H9 (cell line): Measurements from ENCODE around the gene RGS6. TPM values are rescaled to one million over a fixed set of nuclear protein-coding genes. Genes with fewer than 3 reads are reported as not detected.

Experiments used
- DNase-seq: peaks from one replicate; pipeline ENCODE4 v3.0.0-alpha.2; 2017
- H2AFZ ChIP-seq: one replicate; pipeline ENCODE4 v1.6.1; 2013; ENCODE audit warnings: mild to moderate bottlenecking, low read length, control low read depth, moderate library complexity
- H2AK5ac ChIP-seq: 2 replicates; pipeline ENCODE4 v1.6.1; 2013; ENCODE audit warnings: low read length, control low read depth, mixed read lengths; ENCODE audit not compliant: insufficient read length
- H2BK120ac ChIP-seq: one replicate; pipeline ENCODE4 v1.6.1; 2013; ENCODE audit warnings: low read depth, mild to moderate bottlenecking, low read length, control low read depth, inconsistent platforms; ENCODE audit not compliant: poor library complexity, severe bottlenecking
- H2BK12ac ChIP-seq: 2 replicates; pipeline ENCODE4 v1.6.1; 2013; ENCODE audit warnings: low read length, control low read depth, mixed read lengths, low read depth; ENCODE audit not compliant: insufficient read length
- H2BK15ac ChIP-seq: 2 replicates; pipeline ENCODE4 v1.6.1; 2013; ENCODE audit warnings: low read depth, low read length, control low read depth
- H2BK20ac ChIP-seq: one replicate; pipeline ENCODE4 v1.6.1; 2013; ENCODE audit warnings: low read depth, mild to moderate bottlenecking, low read length, control low read depth, inconsistent platforms; ENCODE audit not compliant: poor library complexity, severe bottlenecking
- H2BK5ac ChIP-seq: 2 replicates; pipeline ENCODE4 v1.6.1; 2013; ENCODE audit warnings: low read length, control low read depth, mixed read lengths; ENCODE audit not compliant: insufficient read length
- H3K14ac ChIP-seq: 2 replicates; pipeline ENCODE4 v1.6.1; 2013; ENCODE audit warnings: low read length, control low read depth; ENCODE audit not compliant: insufficient read depth
- H3K18ac ChIP-seq: 2 replicates; pipeline ENCODE4 v1.6.1; 2013; ENCODE audit warnings: low read depth, mild to moderate bottlenecking, mixed read lengths, low read length, control low read depth; ENCODE audit not compliant: insufficient read length
- H3K23ac ChIP-seq: 2 replicates; pipeline ENCODE4 v1.6.1; 2013; ENCODE audit warnings: low read length, control low read depth, mixed read lengths, low read depth; ENCODE audit not compliant: insufficient read length
- H3K23me2 ChIP-seq: 2 replicates; pipeline ENCODE4 v1.6.1; 2013; ENCODE audit warnings: low read depth, mild to moderate bottlenecking, mixed read lengths, low read length, control low read depth; ENCODE audit not compliant: insufficient read length, poor library complexity, severe bottlenecking
- H3K27ac ChIP-seq: 2 replicates; pipeline ENCODE4 v1.5.1; 2013; ENCODE audit warnings: low read length, control low read depth, mixed read lengths, low read depth; ENCODE audit not compliant: insufficient read length
- H3K27me3 ChIP-seq: 2 replicates; pipeline ENCODE4 v1.6.1; 2013; ENCODE audit warnings: low read length, control low read depth, inconsistent platforms; ENCODE audit not compliant: insufficient read depth
- H3K4ac ChIP-seq: 2 replicates; pipeline ENCODE4 v1.6.1; 2013; ENCODE audit warnings: low read depth, mild to moderate bottlenecking, control low read depth, inconsistent platforms, low read length, moderate library complexity
- H3K4me1 ChIP-seq: 2 replicates; pipeline ENCODE4 v1.6.1; 2013; ENCODE audit warnings: low read length, control low read depth, inconsistent platforms; ENCODE audit not compliant: insufficient read depth
- H3K4me2 ChIP-seq: 2 replicates; pipeline ENCODE4 v1.6.1; 2013; ENCODE audit warnings: low read length, control low read depth, mixed read lengths; ENCODE audit not compliant: insufficient read length, insufficient read depth
- H3K56ac ChIP-seq: 2 replicates; pipeline ENCODE4 v1.6.1; 2013; ENCODE audit warnings: low read depth, mild to moderate bottlenecking, mixed read lengths, low read length, control low read depth; ENCODE audit not compliant: insufficient read length
- H3K79me1 ChIP-seq: 2 replicates; pipeline ENCODE4 v1.6.1; 2013; ENCODE audit warnings: low read depth, mild to moderate bottlenecking, moderate library complexity, low read length, control low read depth, inconsistent platforms; ENCODE audit not compliant: insufficient read depth, poor library complexity, severe bottlenecking
- H3K79me2 ChIP-seq: 2 replicates; pipeline ENCODE4 v1.6.1; 2013; ENCODE audit warnings: low read length, control low read depth, inconsistent platforms; ENCODE audit not compliant: insufficient read depth
- H3K9ac ChIP-seq: 2 replicates; pipeline ENCODE4 v1.6.1; 2013; ENCODE audit warnings: low read length, control low read depth, mixed read lengths; ENCODE audit not compliant: insufficient read length; ENCODE audit errors: extremely low read depth
- H3K9me3 ChIP-seq: one replicate; pipeline ENCODE4 v1.6.1; 2013; ENCODE audit warnings: low read depth, low read length, inconsistent platforms; ENCODE audit not compliant: control insufficient read depth
- H3T11ph ChIP-seq: one replicate; pipeline ENCODE4 v1.6.1; 2013; ENCODE audit warnings: mild to moderate bottlenecking, low read length, control low read depth, inconsistent platforms
- H4K20me1 ChIP-seq: one replicate; pipeline ENCODE4 v1.6.1; 2013; ENCODE audit not compliant: control insufficient read depth, insufficient read length, insufficient read depth
- H4K5ac ChIP-seq: 2 replicates; pipeline ENCODE4 v1.6.1; 2013; ENCODE audit warnings: low read depth, mild to moderate bottlenecking, mixed read lengths, low read length, control low read depth; ENCODE audit not compliant: insufficient read length
- H4K8ac ChIP-seq: replicated peaks from 2 replicates; pipeline ENCODE4 v1.6.1; 2013; ENCODE audit warnings: low read length, control low read depth, mixed read lengths, low read depth; ENCODE audit not compliant: insufficient read length
- H4K91ac ChIP-seq: 2 replicates; pipeline ENCODE4 v1.6.1; 2013; ENCODE audit warnings: low read depth, mild to moderate bottlenecking, moderate library complexity, mixed read lengths, low read length, control low read depth; ENCODE audit not compliant: insufficient read length
- H3K27ac Mint-ChIP-seq, 3 experiments: 2 replicates in 2 of 3; 3 replicates in 1 of 3; pipeline ENCODE4 v1.8.0; 2020 to 2021; ENCODE audit warnings: mixed read lengths in 3 of 3, mild to moderate bottlenecking in 1 of 3, moderate library complexity in 1 of 3
- H3K27me3 Mint-ChIP-seq: 2 replicates; pipeline ENCODE4 v1.8.0; 2021; ENCODE audit warnings: low read depth, mild to moderate bottlenecking, moderate library complexity, mixed read lengths
- H3K36me3 Mint-ChIP-seq, 3 experiments: 2 replicates in 2 of 3; 3 replicates in 1 of 3; pipeline ENCODE4 v1.8.0; 2020 to 2021; ENCODE audit warnings: low read depth in 3 of 3, mixed read lengths in 3 of 3; ENCODE audit not compliant: insufficient read depth in 1 of 3
- H3K4me1 Mint-ChIP-seq, 2 experiments: 2 replicates each; pipeline ENCODE4 v1.8.0; 2020; ENCODE audit warnings: mixed read lengths in 2 of 2
- H3K4me3 Mint-ChIP-seq, 2 experiments: 2 replicates in 1 of 2; 3 replicates in 1 of 2; pipeline ENCODE4 v1.8.0; 2020 to 2021; ENCODE audit warnings: mild to moderate bottlenecking in 2 of 2, mixed read lengths in 2 of 2, moderate library complexity in 1 of 2
- H3K9me3 Mint-ChIP-seq, 2 experiments: 2 replicates in 1 of 2; 3 replicates in 1 of 2; pipeline ENCODE4 v1.8.0; 2020; ENCODE audit warnings: mild to moderate bottlenecking in 2 of 2, mixed read lengths in 2 of 2, moderate library complexity in 1 of 2
- CTCF ChIP-seq: fragments of 200-600 bp; sonication (generic); conservative IDR thresholded peaks from 3 replicates; pipeline ENCODE4 v1.8.0; 2021; ENCODE audit warnings: antibody characterized with exemption, mild to moderate bottlenecking
- WGBS: extraction: QIAGEN DNeasy Blood & Tissue Kit; methylation state at CpG from one replicate; pipeline ENCODE4 v1.1.7; 2013; ENCODE audit warnings: missing lambda C conversion rate, low lambda C conversion rate, mixed read lengths; ENCODE audit not compliant: insufficient read length; ENCODE audit errors: extremely low coverage; 5-methylcytosine and 5-hydroxymethylcytosine counted together
- total RNA-seq: library from RNA; stranded (reverse); gene quantifications from 2 replicates; pipeline ENCODE4 v1.2.1, GENCODE V29; 2021

Gene RGS6
- total RNA-seq, 1 experiment from 2014 or later, result 3.0 TPM

GRCh38 chr14:72154645-72155378 is 222.6 kb downstream of the RGS6 start:
- H2BK20ac ChIP-seq, result no peak overlapping the region

More at GRCh38 chr14:72154645-72155378, 222.6 kb downstream of the RGS6 start:
- H3K79me1 ChIP-seq, result no peaks in the 10 kb centered on the region
- H3K9me3 Mint-ChIP-seq, result peaks cover 14 to 26% of the 10 kb centered on the region in 2 experiments
- H4K8ac ChIP-seq, result no peak overlapping the region
- no peak overlapping the region for H3K4ac ChIP-seq
- H2AK5ac ChIP-seq, result no peak overlapping the region
- no peak overlapping the region for H3K56ac ChIP-seq
- no peak overlapping the region for H3K18ac ChIP-seq
- H3T11ph ChIP-seq, result no peak overlapping the region
- no peak overlapping the region for H4K5ac ChIP-seq
- H4K91ac ChIP-seq, result no peak overlapping the region
- H3K14ac ChIP-seq, result no peak overlapping the region
- no peak overlapping the region for H2BK15ac ChIP-seq
- H3K4me3 Mint-ChIP-seq, result no peak overlapping the region
- no peaks in the 10 kb centered on the region; the same call in 1 of the 2 replicates for H3K27me3 Mint-ChIP-seq
- no peak for DNase-seq
- no peaks in the 10 kb centered on the region for H3K23me2 ChIP-seq
- H3K27me3 ChIP-seq, result no peaks in the 10 kb centered on the region
- H3K4me1 Mint-ChIP-seq, result peaks cover 14 to 17% of the 10 kb centered on the region in 2 experiments; a peak in 3 of 4 replicates
- no peaks in the 10 kb centered on the region for H3K79me2 ChIP-seq
- H2BK120ac ChIP-seq, result no peak overlapping the region
- H3K4me2 ChIP-seq, result no peak overlapping the region
- H2BK12ac ChIP-seq, result no peak overlapping the region
- no peaks in the 10 kb centered on the region for H3K4me1 ChIP-seq
- no peak for TF ChIP-seq CTCF
- no peak overlapping the region for H3K23ac ChIP-seq
- H3K9me3 ChIP-seq, result no peaks in the 10 kb centered on the region
- WGBS, result no CpG with 5 or more reads among the region's 10 CpGs
- no peak overlapping the region for H3K27ac Mint-ChIP-seq
- H2AFZ ChIP-seq, result no peak overlapping the region
- H3K27ac ChIP-seq, result no peak overlapping the region
- no peak overlapping the region for H3K9ac ChIP-seq
- peaks cover 6 to 20% (median 9%) of the 10 kb centered on the region in 3 experiments for H3K36me3 Mint-ChIP-seq
- no peak overlapping the region for H2BK5ac ChIP-seq
- no peaks in the 10 kb centered on the region for H4K20me1 ChIP-seq
